Psoas muscle (tissue), 8 donors: Measurements from ENCODE around the gene TTLL6. TPM values are rescaled to one million over a fixed set of nuclear protein-coding genes. Genes with fewer than 3 reads are reported as not detected.
"Not testable (repeated sequence)": the region's sequence is repeated elsewhere in the genome, so short reads cannot be mapped to it uniquely, and the experiment has no call there.

Experiments used
- ATAC-seq, 4 donors: fragments of 200-7000 bp; cut with Tn5 transposase; one replicate each; pipeline ENCODE4 v1.9.1; 2020; ENCODE audit warnings: moderate library complexity in 3 of 4, mild to moderate bottlenecking in 2 of 4
- DNase-seq, 2 donors: peaks; one replicate each; pipeline ENCODE4 v3.0.0-alpha.2; 2020
- H3K27ac ChIP-seq: fragments of 200-600 bp; one replicate; pipeline ENCODE4 v1.8.0; 2022
- H3K27me3 ChIP-seq, 3 donors: fragments of 200-600 bp in 1 of 3; one replicate each; pipeline versions ENCODE4 v1.6.1 to v1.8.0; 2013 to 2022; ENCODE audit warnings: low read length in 2 of 3, mild to moderate bottlenecking in 2 of 3, moderate library complexity in 1 of 3; ENCODE audit not compliant: insufficient read depth in 3 of 3
- H3K36me3 ChIP-seq, 2 donors: fragments of 200-600 bp in 1 of 2; one replicate each; pipeline versions ENCODE4 v1.6.1 to v1.8.0; 2013 to 2022; ENCODE audit warnings: low read depth in 1 of 2, mild to moderate bottlenecking in 1 of 2, moderate library complexity in 1 of 2; ENCODE audit not compliant: insufficient read depth in 1 of 2
- H3K4me1 ChIP-seq: fragments of 200-600 bp; one replicate; pipeline ENCODE4 v1.8.0; 2022
- H3K4me3 ChIP-seq: fragments of 200-600 bp; one replicate; pipeline ENCODE4 v1.8.0; 2022; ENCODE audit warnings: mild to moderate bottlenecking
- H3K9me3 ChIP-seq: fragments of 200-600 bp; one replicate; pipeline ENCODE4 v1.8.0; 2022
- CTCF ChIP-seq: fragments of 200-600 bp; IDR thresholded peaks from one replicate; pipeline ENCODE4 v1.8.0; 2022; ENCODE audit warnings: antibody characterized with exemption
- WGBS, 3 donors: extraction: QIAGEN DNeasy Blood & Tissue Kit; methylation state at CpG; one replicate each; pipeline versions ENCODE4 v1.1.6 to v1.1.7; 2013; 5-methylcytosine and 5-hydroxymethylcytosine counted together
- intact Hi-C, 2 donors: fragments of 100-400 bp; cut with DNase I; formaldehyde crosslinking; loops; one replicate each; pipeline versions ENCODE4 v1.11.0 to v1.14.2; 2022
- polyA plus RNA-seq, 3 donors: library from polyadenylated mRNA; stranded (reverse); fragments of 200-250 nt; gene quantifications; one replicate each; pipeline ENCODE4 v1.2.3, GENCODE V29; 2013
- total RNA-seq, 4 donors: library from RNA; stranded (reverse); fragmentation: NEBNext Ultra II Directional in 2 of 4; extraction: Animal tissue kit (Norgen Biotek cat#: 25700) in 2 of 4; gene quantifications; one replicate each; pipeline versions ENCODE4 v1.2.1 to v1.2.4, GENCODE V29; 2021 to 2023
- donor health status: healthy with polysubstance abuse.
- donor health status: DM: no; HTN: no; CAD: no; lungs with moderate emphysema.
- donor health status: Bipolar disorder and iron deficiency.
- donor health status: healthy.
- donor health status: DM: yes; HTN: yes; CAD: no.
- donor health status: DM: no; HTN: no; CAD: no.
- donor health status: DM: no; HTN: no; CAD: no.
- donor health status: DM: yes; HTN: yes; CAD: no.

The TTLL6 gene
- total and polyA plus RNA-seq, 7 donors: 0.03 to 0.05 TPM; not detected in 5

- peak in 3 of 4 donors; percentile 33 to 62 (median 55) for ATAC-seq
- DNase-seq: no peak
- Histone ChIP-seq H3K4me1 (peaks cover 45% of the 10 kb centered on the region), H3K27ac (peak overlapping the region; percentile 78), H3K27me3 (no peaks in the 10 kb centered on the region), H3K4me3 (peak overlapping the region; percentile 53), H3K9me3 (no peaks in the 10 kb centered on the region), H3K36me3 (peaks cover 3 to 43% of the 10 kb centered on the region in 2 donors)
- intact Hi-C loops: no loop called here
- TF ChIP-seq CTCF: no peak
- WGBS, 3 donors: 10 to 27% (median 22%) methylated on average over 3 of the region's 3 CpGs
Measured at GRCh38 chr17:48841395-48841831, 24.4 kb upstream of the TTLL6 start.

- 37 to 59% (median 49%) methylated on average over 3 of the region's 3 CpGs for WGBS, 3 donors
- peaks cover 0 to 34% of the 10 kb centered on the region in 2 donors for H3K36me3 ChIP-seq
- peaks cover 53% of the 10 kb centered on the region for H3K4me1 ChIP-seq
- DNase-seq (no peak), ATAC-seq (no peak)
- no peaks in the 10 kb centered on the region for H3K9me3 ChIP-seq
- no peak for TF ChIP-seq CTCF
- no peaks in the 10 kb centered on the region for H3K27me3 ChIP-seq
- no peak overlapping the region for H3K4me3 ChIP-seq
- H3K27ac ChIP-seq: peak overlapping the region; percentile 78
- intact Hi-C loops: no loop called here
Measured at GRCh38 chr17:48840441-48840840, 23.4 kb upstream of the TTLL6 start.

- DNase-seq, H3K36me3 ChIP-seq, H3K4me3 ChIP-seq, ATAC-seq, H3K27me3 ChIP-seq, H3K9me3 ChIP-seq, intact Hi-C loops, H3K27ac ChIP-seq: not testable (repeated sequence)
- WGBS, 3 donors: 89 to 96% (median 93%) methylated on average over 4 of the region's 4 CpGs
- H3K4me1 ChIP-seq: peaks cover 63% of the 10 kb centered on the region
Measured at GRCh38 chr17:48837458-48837857, 20.4 kb upstream of the TTLL6 start.

GRCh38 chr17:48835971-48836370, 18.9 kb upstream of the TTLL6 start:
- Histone ChIP-seq H3K27ac (no peak overlapping the region), H3K36me3 (peaks cover 0 to 3% of the 10 kb centered on the region in 2 donors), H3K4me1 (peaks cover 57% of the 10 kb centered on the region), H3K9me3 (no peaks in the 10 kb centered on the region), H3K4me3 (no peak overlapping the region), H3K27me3 (no peaks in the 10 kb centered on the region)
- intact Hi-C loops: no loop called here
- ATAC-seq: no peak
- DNase-seq: no peak
- no peak for TF ChIP-seq CTCF
- WGBS, 3 donors: 64 to 100% (median 86%) methylated on average over 2 of the region's 2 CpGs

- Histone ChIP-seq H3K4me3 (no peak overlapping the region), H3K27me3 (no peaks in the 10 kb centered on the region), H3K36me3 (peaks cover 0 to 3% of the 10 kb centered on the region in 2 donors), H3K27ac (no peak overlapping the region), H3K4me1 (peaks cover 47% of the 10 kb centered on the region), H3K9me3 (no peaks in the 10 kb centered on the region)
- ATAC-seq (no peak), DNase-seq (no peak)
- WGBS, 3 donors: 57 to 83% (median 70%) methylated on average over 2 of the region's 2 CpGs
- TF ChIP-seq CTCF: no peak
- intact Hi-C loops: no loop called here
Measured at GRCh38 chr17:48834973-48835372, 17.9 kb upstream of the TTLL6 start.
